Caco-2 (cell line): ENCODE results near the gene RALGPS1. TPM values are rescaled to one million over a fixed set of nuclear protein-coding genes. Genes with fewer than 3 reads are reported as not detected.

ENCODE experiments used
- BruUV-seq: library from RNA; stranded (reverse); fragments of 400-500 nt; replicated peaks from 2 replicates; lab custom pipeline; 2021; lab: Mats Ljungman, UMichigan
- CTCF ChIA-PET: fragments of 300-600 bp; sonication (Branson Sonifier 250); formaldehyde crosslinking; loops from one replicate; lab custom pipeline; 2022; ENCODE audit warnings: antibody characterized with exemption; lab: Charles Lee
- POLR2A ChIA-PET: fragments of 300-600 bp; sonication (Branson Sonifier 250); formaldehyde crosslinking; loops from one replicate; lab custom pipeline; 2022; ENCODE audit warnings: antibody characterized with exemption; lab: Charles Lee
- DNase-seq, 2 experiments: peaks; one replicate each; pipeline versions ENCODE4 v3.0.0 to v3.0.0-alpha.2; 2020 to 2022
- H3K27me3 ChIP-seq: replicated peaks from 2 replicates; pipeline ENCODE4 v1.6.0; 2011; ENCODE audit warnings: low read length; ENCODE audit not compliant: control insufficient read depth, insufficient read depth
- H3K36me3 ChIP-seq: 2 replicates; pipeline ENCODE4 v1.5.1; 2011; ENCODE audit warnings: low read length; ENCODE audit not compliant: control insufficient read depth, insufficient read depth
- H3K4me1 ChIP-seq: fragments of 250-450 bp; sonication (Bioruptor Pico); 2 replicates; pipeline ENCODE4 v1.5.1; 2020; ENCODE audit warnings: mild to moderate bottlenecking
- H3K4me3 ChIP-seq: 2 replicates; pipeline ENCODE4 v1.5.1; 2011; ENCODE audit warnings: low read depth, mild to moderate bottlenecking, control low read depth, low read length
- H3K9me3 ChIP-seq: fragments of 250-450 bp; sonication (Bioruptor Pico); 2 replicates; pipeline ENCODE4 v1.5.1; 2020; ENCODE audit warnings: mild to moderate bottlenecking, moderate library complexity
- H3K27ac Mint-ChIP-seq: one replicate; pipeline ENCODE4 v1.8.0; 2022; ENCODE audit warnings: mixed read lengths; ENCODE audit not compliant: unreplicated experiment
- H3K27me3 Mint-ChIP-seq: one replicate; pipeline ENCODE4 v1.8.0; 2022; ENCODE audit warnings: mixed read lengths; ENCODE audit not compliant: insufficient read depth, unreplicated experiment
- H3K36me3 Mint-ChIP-seq: one replicate; pipeline ENCODE4 v1.8.0; 2022; ENCODE audit warnings: mild to moderate bottlenecking, mixed read lengths; ENCODE audit not compliant: insufficient read depth, unreplicated experiment
- H3K4me1 Mint-ChIP-seq: one replicate; pipeline ENCODE4 v1.8.0; 2022; ENCODE audit warnings: low read depth, mixed read lengths; ENCODE audit not compliant: unreplicated experiment
- H3K4me3 Mint-ChIP-seq: one replicate; pipeline ENCODE4 v1.8.0; 2022; ENCODE audit warnings: mild to moderate bottlenecking, moderate library complexity, mixed read lengths; ENCODE audit not compliant: unreplicated experiment
- H3K9me3 Mint-ChIP-seq: one replicate; pipeline ENCODE4 v1.8.0; 2022; ENCODE audit warnings: mixed read lengths; ENCODE audit not compliant: unreplicated experiment
- intact Hi-C: fragments of 100-400 bp; cut with micrococcal nuclease; formaldehyde crosslinking; loops from one replicate; pipeline ENCODE4 v1.10.0; 2022; ENCODE audit not compliant: unreplicated experiment
- total RNA-seq: library from RNA; stranded (reverse); gene quantifications from 2 replicates; pipeline ENCODE4 v1.2.3, GENCODE V29; 2022
- TF ChIP-seq, protein P1 (sequence below), 2 experiments: fragments of 200-600 bp in 1 of 2; IDR thresholded peaks; 1 replicate in 1 of 2; 2 replicates in 1 of 2; pipeline versions ENCODE4 v1.5.1 to v1.8.0; 2011 to 2022; ENCODE audit warnings: antibody characterized with exemption in 1 of 2, control low read depth in 1 of 2, inconsistent platforms in 1 of 2, low read depth in 1 of 2, low read length in 1 of 2, mild to moderate bottlenecking in 1 of 2, moderate library complexity in 1 of 2; ENCODE audit not compliant: insufficient read depth in 1 of 2, severe bottlenecking in 1 of 2, unreplicated experiment in 1 of 2

RALGPS1 gene
- total RNA-seq, 1 experiment from 2014 or later: 41.5 TPM

DNA sequence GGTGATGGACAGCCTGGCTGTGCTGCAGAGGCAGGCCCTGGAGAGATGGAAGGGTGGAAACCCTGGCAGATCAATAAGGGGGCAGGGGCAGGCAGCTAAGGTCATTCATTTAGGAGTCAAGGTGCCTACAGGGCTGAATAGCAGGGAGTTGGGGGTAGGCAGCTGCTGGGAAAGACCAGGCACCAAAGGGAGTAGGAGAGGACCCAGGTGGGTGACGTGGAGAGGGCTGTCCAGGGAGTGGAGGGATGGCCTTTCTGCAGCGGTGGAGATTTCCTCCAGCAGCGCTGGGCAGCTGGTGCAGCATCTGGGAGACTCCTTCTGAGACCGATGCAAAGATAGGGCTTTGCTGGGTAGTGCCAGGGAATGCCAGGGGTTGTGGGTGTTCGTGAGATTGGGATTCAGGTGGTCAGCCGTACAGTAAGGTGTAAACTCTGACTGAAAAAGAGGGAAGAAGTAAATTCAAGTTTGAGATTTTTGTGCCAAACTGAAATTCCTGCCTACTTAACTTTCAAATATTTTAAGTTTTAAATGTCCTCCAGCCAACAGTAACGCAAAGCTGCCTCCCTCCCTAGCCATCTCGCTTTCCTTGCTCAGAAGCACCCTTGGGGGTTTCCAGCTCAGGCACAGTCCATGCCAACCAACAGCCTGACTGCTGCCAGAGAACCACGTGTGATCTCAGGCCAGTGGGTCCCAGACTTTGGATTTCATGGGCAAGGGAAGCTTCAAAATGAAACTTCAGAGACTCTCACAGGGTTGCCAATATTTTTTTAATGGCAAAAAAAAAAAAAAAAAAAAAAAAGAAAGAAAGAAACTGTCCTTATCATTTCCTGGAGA lies 226.5 kb downstream of the RALGPS1 start:
- H3K9me3 ChIP-seq: no peaks in the 10 kb centered on the region; the same call in 1 of the 2 replicates
- no peaks in the 10 kb centered on the region for H3K27me3 Mint-ChIP-seq
- no peaks in the 10 kb centered on the region for H3K27me3 ChIP-seq
- no peaks in the 10 kb centered on the region for H3K9me3 Mint-ChIP-seq
- H3K27ac Mint-ChIP-seq: no peak overlapping the region
- peaks cover 6% of the 10 kb centered on the region for H3K36me3 Mint-ChIP-seq
- H3K36me3 ChIP-seq: no peaks in the 10 kb centered on the region; the same call in 1 of the 2 replicates
- intact Hi-C loops: no loop called here
- no peak overlapping the region for H3K4me3 ChIP-seq
- TF ChIP-seq, protein P1, sequence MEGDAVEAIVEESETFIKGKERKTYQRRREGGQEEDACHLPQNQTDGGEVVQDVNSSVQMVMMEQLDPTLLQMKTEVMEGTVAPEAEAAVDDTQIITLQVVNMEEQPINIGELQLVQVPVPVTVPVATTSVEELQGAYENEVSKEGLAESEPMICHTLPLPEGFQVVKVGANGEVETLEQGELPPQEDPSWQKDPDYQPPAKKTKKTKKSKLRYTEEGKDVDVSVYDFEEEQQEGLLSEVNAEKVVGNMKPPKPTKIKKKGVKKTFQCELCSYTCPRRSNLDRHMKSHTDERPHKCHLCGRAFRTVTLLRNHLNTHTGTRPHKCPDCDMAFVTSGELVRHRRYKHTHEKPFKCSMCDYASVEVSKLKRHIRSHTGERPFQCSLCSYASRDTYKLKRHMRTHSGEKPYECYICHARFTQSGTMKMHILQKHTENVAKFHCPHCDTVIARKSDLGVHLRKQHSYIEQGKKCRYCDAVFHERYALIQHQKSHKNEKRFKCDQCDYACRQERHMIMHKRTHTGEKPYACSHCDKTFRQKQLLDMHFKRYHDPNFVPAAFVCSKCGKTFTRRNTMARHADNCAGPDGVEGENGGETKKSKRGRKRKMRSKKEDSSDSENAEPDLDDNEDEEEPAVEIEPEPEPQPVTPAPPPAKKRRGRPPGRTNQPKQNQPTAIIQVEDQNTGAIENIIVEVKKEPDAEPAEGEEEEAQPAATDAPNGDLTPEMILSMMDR (IDR thresholded peaks at IDR 0.05; ENCODE audit: insufficient read depth in 1 of 2, low read depth in 1 of 2, low read length in 1 of 2, severe bottlenecking in 1 of 2, unreplicated experiment in 1 of 2): no peak
- H3K4me3 Mint-ChIP-seq: no peak overlapping the region
- ChIA-PET POLR2A (no interaction called here), CTCF (no interaction called here)
- peaks cover 7% of the 10 kb centered on the region for H3K4me1 Mint-ChIP-seq
- H3K4me1 ChIP-seq: no peaks in the 10 kb centered on the region
- no peak for DNase-seq
- BruUV-seq: no TSS peak

DNA sequence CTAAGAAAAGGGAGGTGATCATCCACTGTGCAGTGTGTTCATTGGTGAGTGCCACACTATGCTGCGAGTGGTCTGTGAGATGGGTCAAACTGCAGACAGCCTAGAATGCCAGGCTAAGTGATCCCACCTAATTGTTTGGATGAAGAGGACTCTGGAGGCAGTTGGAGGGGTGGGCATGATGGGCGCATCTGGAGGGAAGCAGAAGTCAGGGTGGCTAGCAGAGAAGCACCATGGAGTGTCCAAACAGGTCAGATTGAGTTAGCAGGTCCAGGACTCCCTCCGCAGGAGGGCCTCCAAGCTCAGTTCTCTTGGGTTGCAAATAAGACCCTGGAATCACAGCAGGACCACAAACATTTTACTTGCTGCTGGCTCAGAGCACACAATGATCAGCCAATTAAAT lies 227.7 kb downstream of the RALGPS1 start:
- Histone ChIP-seq H3K27me3 (no peaks in the 10 kb centered on the region), H3K9me3 (no peaks in the 10 kb centered on the region; the same call in 1 of the 2 replicates), H3K36me3 (no peaks in the 10 kb centered on the region; the same call in 1 of the 2 replicates), H3K4me1 (no peaks in the 10 kb centered on the region), H3K4me3 (no peak overlapping the region)
- Mint-ChIP-seq H3K4me1 (peaks cover 7% of the 10 kb centered on the region), H3K9me3 (no peaks in the 10 kb centered on the region), H3K4me3 (no peak overlapping the region), H3K27ac (no peak overlapping the region), H3K27me3 (no peaks in the 10 kb centered on the region), H3K36me3 (peaks cover 6% of the 10 kb centered on the region)
- TF ChIP-seq, protein P1 (IDR thresholded peaks at IDR 0.05; ENCODE audit: insufficient read depth in 1 of 2, low read depth in 1 of 2, low read length in 1 of 2, severe bottlenecking in 1 of 2, unreplicated experiment in 1 of 2): no peak
- ChIA-PET CTCF (no interaction called here), POLR2A (interaction anchor here (0.7 kb wide), 1 partner anchor 217 kb away, joined by 4 read pairs; no protein-coding TSS in a partner anchor)
- DNase-seq: peak in 1 of 2 experiments; percentile 22
- intact Hi-C loops: no loop called here
- no TSS peak for BruUV-seq

DNA sequence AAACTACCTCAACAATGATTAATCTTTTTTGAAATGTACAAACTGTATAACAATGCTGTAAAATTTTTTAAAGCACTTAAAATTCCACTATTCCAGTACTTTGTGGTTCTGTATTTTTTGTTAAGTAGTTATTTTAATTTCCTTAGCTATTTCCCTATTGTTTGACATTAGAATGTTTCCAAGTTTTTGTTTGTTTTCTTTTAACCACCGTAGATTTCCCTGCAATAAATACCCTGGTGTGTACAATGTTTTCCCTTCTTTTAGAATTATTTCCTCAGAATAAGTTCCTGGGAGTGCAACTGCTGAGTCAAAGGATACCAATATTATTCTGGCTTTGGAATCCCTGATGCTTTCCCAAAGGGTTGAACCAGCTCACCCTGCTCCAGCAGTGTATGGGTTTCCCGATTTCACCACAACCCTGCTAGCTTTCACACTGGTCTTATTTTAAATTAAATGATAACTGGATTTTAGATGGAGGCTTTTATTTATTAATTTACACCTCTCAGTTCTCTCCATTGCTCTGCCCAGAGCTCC lies 228.4 kb downstream of the RALGPS1 start:
- peaks cover 7% of the 10 kb centered on the region for H3K4me1 Mint-ChIP-seq
- no peak for DNase-seq

More for the DNA sequence above, 228.4 kb downstream of the RALGPS1 start:
- Histone ChIP-seq H3K4me3 (no peak overlapping the region), H3K36me3 (no peaks in the 10 kb centered on the region; the same call in 1 of the 2 replicates), H3K27me3 (no peaks in the 10 kb centered on the region), H3K9me3 (no peaks in the 10 kb centered on the region; the same call in 1 of the 2 replicates), H3K4me1 (no peaks in the 10 kb centered on the region)
- Mint-ChIP-seq H3K36me3 (peaks cover 6% of the 10 kb centered on the region), H3K4me3 (no peak overlapping the region), H3K27me3 (no peaks in the 10 kb centered on the region), H3K9me3 (no peaks in the 10 kb centered on the region), H3K27ac (no peak overlapping the region)
- ChIA-PET POLR2A (no interaction called here), CTCF (interaction anchor here (0.6 kb wide), 1 partner anchor 338 kb away, joined by 5 read pairs; no protein-coding TSS in a partner anchor)
- intact Hi-C loops: no loop called here
- TF ChIP-seq, protein P1 (IDR thresholded peaks at IDR 0.05; ENCODE audit: insufficient read depth in 1 of 2, low read depth in 1 of 2, low read length in 1 of 2, severe bottlenecking in 1 of 2, unreplicated experiment in 1 of 2): no peak
- BruUV-seq: no TSS peak
